GM18907 (cell line): Measurements from ENCODE around the gene NCKAP5.

ENCODE experiments used
- ATAC-seq: cut with Tn5 transposase; IDR thresholded peaks from one replicate; pipeline ENCODE4 v1.9.1; 2021; ENCODE audit warnings: mild to moderate bottlenecking, moderate library complexity; ENCODE audit not compliant: unreplicated experiment

NCKAP5 gene

GRCh38 chr2:132633635-132634034 lies 934.6 kb downstream of the NCKAP5 start:
- ATAC-seq: no peak

GRCh38 chr2:132632000-132632649 lies 936.1 kb downstream of the NCKAP5 start:
- ATAC-seq: no peak

- no peak for ATAC-seq
Measured at GRCh38 chr2:132627536-132627935, 940.7 kb downstream of the NCKAP5 start.

GRCh38 chr2:132623096-132623839 lies 945.0 kb downstream of the NCKAP5 start:
- no peak for ATAC-seq
